ENCODE measurements around the gene WDCP. TPM values are rescaled to one million over a fixed set of nuclear protein-coding genes. Genes with fewer than 3 reads are reported as not detected.

Gene WDCP
- total and polyA plus RNA-seq, 10 of the 15 experiments (the other 5 are each of a cell fraction or from before 2014, with no cell fraction given), result 5.5 to 21.3 (median 13.2) TPM

- TF ChIP-seq ZNF592 (IDR thresholded peaks at IDR 0.05), result peak; percentile 77; the same call in 1 of the 2 replicates
- TF ChIP-seq CTCF (IDR thresholded peaks at IDR 0.05 in 2 of 3, conservative IDR thresholded peaks at IDR 0.05 in 1 of 3; ENCODE audit: control insufficient read depth in 2 of 3, extremely low read depth in 1 of 3, insufficient read depth in 1 of 3, low read depth in 3 of 3, low read length in 3 of 3), result peak; percentile 84 to 89 (median 86)
- 0 out of 2 replicates have a peak, but pooled peaks have one; percentile 35 for TF ChIP-seq ZNF217 (IDR thresholded peaks at IDR 0.05)
- 0 out of 4 replicates have a peak, but pooled peaks of 1 of the 2 experiments have one; percentile 9 for TF ChIP-seq EP300 (IDR thresholded peaks at IDR 0.05; ENCODE audit: borderline replicate concordance in 1 of 2, control insufficient read depth in 1 of 2, low read depth in 2 of 2, low read length in 2 of 2)
- TF ChIP-seq POLR2A (IDR thresholded peaks at IDR 0.05; ENCODE audit: low read depth, low read length), result no peak
- TF ChIP-seq RAD21 (IDR thresholded peaks at IDR 0.05; ENCODE audit: insufficient read depth, low read depth, low read length), result peak; percentile 66
- TF ChIP-seq NKRF (conservative IDR thresholded peaks at IDR 0.05), result 0 out of 2 replicates have a peak, but pooled peaks have one; percentile 2
- peak; percentile 15; the same call in 1 of the 2 replicates for TF ChIP-seq RELB (IDR thresholded peaks at IDR 0.05; ENCODE audit: low read depth)
- peak; percentile 92 for TF ChIP-seq EED (IDR thresholded peaks at IDR 0.05; ENCODE audit: low read depth)
- TF ChIP-seq NR2F1 (conservative IDR thresholded peaks at IDR 0.05), result peak; percentile 62
- peak; percentile 97 for TF ChIP-seq LARP7 (IDR thresholded peaks at IDR 0.05)
- peak; percentile 41; the same call in 1 of the 2 replicates for TF ChIP-seq BACH1 (IDR thresholded peaks at IDR 0.05; ENCODE audit: borderline replicate concordance)
- peak; percentile 97 for TF ChIP-seq GATAD2B (conservative IDR thresholded peaks at IDR 0.05; ENCODE audit: low read depth)
- TF ChIP-seq SMARCA5 (IDR thresholded peaks at IDR 0.05), result peak; percentile 98
Observed at GRCh38 chr2:24084386-24085199, 37.4 kb upstream of the WDCP start, which contains the start of gene TP53I3 (continued).

All from GM12878 (cell line).